Naive thymus-derived CD8-positive, alpha-beta T cell (primary cell): ENCODE data around the gene CUL5. TPM values are rescaled to one million over a fixed set of nuclear protein-coding genes. Genes with fewer than 3 reads are reported as not detected.
A peak's percentile ranks its signal among the peaks of the same experiment; 100 is the strongest.
"Not testable (repeated sequence)": the region's sequence is repeated elsewhere in the genome, so short reads cannot be mapped to it uniquely, and the experiment has no call there.

ENCODE experiments used
- ATAC-seq, 2 donors: fragments of 150-1000 bp; cut with Tn5 transposase in 1 of 2; sonication (Bioruptor Pico), chemical (Tn5 transposase) in 1 of 2; 1 replicate in 1 of 2; 2 replicates in 1 of 2; pipeline ENCODE4 v1.10.0; 2021; ENCODE audit warnings: mild to moderate bottlenecking in 2 of 2, moderate library complexity in 2 of 2
- POLR2A ChIA-PET: fragments of 350-600 bp; sonication (Branson Sonifier 250); formaldehyde crosslinking; loops from one replicate; lab custom pipeline; 2021; ENCODE audit warnings: antibody characterized with exemption; lab: Charles Lee
- DNase-seq, 10 donors: peaks; one replicate each; pipeline versions ENCODE4 v3.0.0 to v3.0.0-alpha.2; 2020 to 2022
- H3K27ac Mint-ChIP-seq, 10 donors: one replicate each; pipeline ENCODE4 v1.8.0; 2020 to 2022; ENCODE audit warnings: mild to moderate bottlenecking in 10 of 10, mixed read lengths in 10 of 10, moderate library complexity in 4 of 10, inconsistent platforms in 1 of 10
- H3K27me3 Mint-ChIP-seq, 5 donors: one replicate each; pipeline ENCODE4 v1.8.0; 2021 to 2022; ENCODE audit warnings: mixed read lengths in 5 of 5
- H3K36me3 Mint-ChIP-seq, 3 donors: one replicate each; pipeline ENCODE4 v1.8.0; 2020 to 2022; ENCODE audit warnings: mixed read lengths in 3 of 3, mild to moderate bottlenecking in 2 of 3, inconsistent platforms in 1 of 3
- H3K4me1 Mint-ChIP-seq, 4 donors: one replicate each; pipeline ENCODE4 v1.8.0; 2021 to 2022; ENCODE audit warnings: mixed read lengths in 4 of 4
- H3K4me3 Mint-ChIP-seq, 10 donors: one replicate each; pipeline ENCODE4 v1.8.0; 2020 to 2022; ENCODE audit warnings: mild to moderate bottlenecking in 10 of 10, mixed read lengths in 10 of 10, moderate library complexity in 6 of 10, inconsistent platforms in 1 of 10
- H3K9me3 Mint-ChIP-seq, 9 donors: one replicate each; pipeline ENCODE4 v1.8.0; 2020 to 2022; ENCODE audit warnings: mixed read lengths in 9 of 9, mild to moderate bottlenecking in 3 of 9, inconsistent platforms in 1 of 9, moderate library complexity in 1 of 9
- polyA plus RNA-seq, 3 donors: library from polyadenylated mRNA; unstranded; fragments of 300-500 nt; fragmentation: Illumina TruSeq; gene quantifications; one replicate each; pipeline ENCODE4 v1.2.3, GENCODE V29; 2021
- total RNA-seq, 8 experiments: library from RNA in 2 of 8; stranded (reverse) in 2 of 8; gene quantifications; one replicate each; pipeline ENCODE4 v1.2.3 and lab custom pipeline; 2021 to 2026

Gene CUL5
- total and polyA plus RNA-seq, 5 experiments from 2014 or later = 31.7 to 44.2 (median 38.2) TPM

GRCh38 chr11:108028822-108029441, 20.2 kb downstream of the CUL5 start:
- POLR2A ChIA-PET, H3K27me3 Mint-ChIP-seq, ATAC-seq, DNase-seq, H3K9me3 Mint-ChIP-seq: not testable (repeated sequence)
- Mint-ChIP-seq H3K27ac (peak overlapping the region in 2 of 10 donors; percentile 28 to 63), H3K36me3 (peaks cover 0 to 44% (median 21%) of the 10 kb centered on the region in 3 donors), H3K4me3 (peak overlapping the region in 1 of 10 donors; percentile 44), H3K4me1 (peaks cover 24 to 53% (median 49%) of the 10 kb centered on the region in 4 donors)

GRCh38 chr11:108031604-108032003, 22.9 kb downstream of the CUL5 start:
- DNase-seq, POLR2A ChIA-PET, H3K27me3 Mint-ChIP-seq, ATAC-seq, H3K4me3 Mint-ChIP-seq, H3K9me3 Mint-ChIP-seq: not testable (repeated sequence)
- Mint-ChIP-seq H3K27ac (peak overlapping the region in 1 of 10 donors; percentile 64), H3K4me1 (peaks cover 13 to 34% (median 26%) of the 10 kb centered on the region in 4 donors), H3K36me3 (peaks cover 0 to 63% (median 35%) of the 10 kb centered on the region in 3 donors)

- ATAC-seq = no peak
- DNase-seq = no peak
- Mint-ChIP-seq H3K9me3 (peaks cover 0 to 10% (median 0%) of the 10 kb centered on the region in 9 donors), H3K36me3 (peaks cover 0 to 71% (median 42%) of the 10 kb centered on the region in 3 donors), H3K4me3 (no peak overlapping the region), H3K27ac (peak overlapping the region in 1 of 10 donors; percentile 36), H3K4me1 (peaks cover 10 to 29% (median 21%) of the 10 kb centered on the region in 4 donors), H3K27me3 (no peaks in the 10 kb centered on the region)
- POLR2A ChIA-PET = interaction anchor here (1.1 kb wide), 1 partner anchor 223 kb away, joined by 3 read pairs; no protein-coding TSS in a partner anchor
Measured at GRCh38 chr11:108032800-108033199, 24.1 kb downstream of the CUL5 start.

- ATAC-seq = no peak
- H3K36me3 Mint-ChIP-seq = peaks cover 0 to 81% (median 45%) of the 10 kb centered on the region in 3 donors
- DNase-seq = no peak
- POLR2A ChIA-PET = interaction anchor here (1.1 kb wide), 1 partner anchor 222 kb away, joined by 3 read pairs; no protein-coding TSS in a partner anchor
- H3K27me3 Mint-ChIP-seq = no peaks in the 10 kb centered on the region
- peak overlapping the region in 1 of 10 donors; percentile 5 for H3K27ac Mint-ChIP-seq
- peaks cover 0 to 10% (median 0%) of the 10 kb centered on the region in 9 donors for H3K9me3 Mint-ChIP-seq
- no peak overlapping the region for H3K4me3 Mint-ChIP-seq
- peaks cover 2 to 20% (median 11%) of the 10 kb centered on the region in 4 donors for H3K4me1 Mint-ChIP-seq
Measured at GRCh38 chr11:108034034-108034433, 25.3 kb downstream of the CUL5 start.

- peaks cover 0 to 10% (median 0%) of the 10 kb centered on the region in 9 donors for H3K9me3 Mint-ChIP-seq
- H3K4me3 Mint-ChIP-seq = no peak overlapping the region
- peaks cover 4 to 22% (median 10%) of the 10 kb centered on the region in 4 donors for H3K4me1 Mint-ChIP-seq
- POLR2A ChIA-PET = no interaction called here
- H3K27ac Mint-ChIP-seq = peak overlapping the region in 3 of 10 donors; percentile 7 to 50 (median 24)
- ATAC-seq = no peak
- no peaks in the 10 kb centered on the region for H3K27me3 Mint-ChIP-seq
- H3K36me3 Mint-ChIP-seq = peaks cover 4 to 88% (median 43%) of the 10 kb centered on the region in 3 donors
- DNase-seq = no peak
Measured at GRCh38 chr11:108034952-108035351, 26.3 kb downstream of the CUL5 start.

GRCh38 chr11:108035690-108036089, 27.0 kb downstream of the CUL5 start:
- DNase-seq (no peak), ATAC-seq (no peak)
- Mint-ChIP-seq H3K9me3 (peaks cover 0 to 7% (median 0%) of the 10 kb centered on the region in 9 donors), H3K27me3 (no peaks in the 10 kb centered on the region), H3K36me3 (peaks cover 4 to 87% (median 35%) of the 10 kb centered on the region in 3 donors), H3K4me3 (no peak overlapping the region), H3K27ac (no peak overlapping the region), H3K4me1 (peaks cover 4 to 22% (median 10%) of the 10 kb centered on the region in 4 donors)
- POLR2A ChIA-PET = no interaction called here

- Mint-ChIP-seq H3K27me3 (no peaks in the 10 kb centered on the region), H3K9me3 (no peaks in the 10 kb centered on the region), H3K36me3 (peaks cover 4 to 89% (median 26%) of the 10 kb centered on the region in 3 donors), H3K4me1 (peaks cover 4 to 18% (median 7%) of the 10 kb centered on the region in 4 donors), H3K4me3 (no peak overlapping the region), H3K27ac (peak overlapping the region in 3 of 10 donors; percentile 41 to 50 (median 45))
- ATAC-seq (no peak), DNase-seq (no peak)
- POLR2A ChIA-PET = no interaction called here
Measured at GRCh38 chr11:108037211-108037610, 28.5 kb downstream of the CUL5 start.

GRCh38 chr11:108037636-108038035, 28.9 kb downstream of the CUL5 start:
- peaks cover 4 to 92% (median 26%) of the 10 kb centered on the region in 3 donors for H3K36me3 Mint-ChIP-seq
- DNase-seq = no peak
- ATAC-seq = no peak
- H3K9me3 Mint-ChIP-seq = no peaks in the 10 kb centered on the region
- no peak overlapping the region for H3K4me3 Mint-ChIP-seq
- H3K27ac Mint-ChIP-seq = peak overlapping the region in 1 of 10 donors; percentile 41
- peaks cover 3 to 16% (median 5%) of the 10 kb centered on the region in 4 donors for H3K4me1 Mint-ChIP-seq
- POLR2A ChIA-PET = no interaction called here
- H3K27me3 Mint-ChIP-seq = no peaks in the 10 kb centered on the region

- ATAC-seq (no peak), DNase-seq (no peak)
- Mint-ChIP-seq H3K9me3 (no peaks in the 10 kb centered on the region), H3K27ac (no peak overlapping the region), H3K27me3 (no peaks in the 10 kb centered on the region), H3K36me3 (peaks cover 3 to 73% (median 9%) of the 10 kb centered on the region in 3 donors), H3K4me3 (no peak overlapping the region), H3K4me1 (peaks cover 0 to 12% (median 4%) of the 10 kb centered on the region in 4 donors)
- POLR2A ChIA-PET = no interaction called here
Measured at GRCh38 chr11:108048269-108048668, 39.6 kb downstream of the CUL5 start.

GRCh38 chr11:108062336-108062735, 53.6 kb downstream of the CUL5 start:
- no peaks in the 10 kb centered on the region for H3K27me3 Mint-ChIP-seq
- no peak for ATAC-seq
- H3K9me3 Mint-ChIP-seq = peaks cover 0 to 9% (median 0%) of the 10 kb centered on the region in 9 donors
- peaks cover 17 to 78% (median 33%) of the 10 kb centered on the region in 3 donors for H3K36me3 Mint-ChIP-seq
- no peak overlapping the region for H3K27ac Mint-ChIP-seq
- POLR2A ChIA-PET = no interaction called here
- no peak for DNase-seq
- H3K4me1 Mint-ChIP-seq = peaks cover 0 to 4% (median under 1%) of the 10 kb centered on the region in 4 donors
- no peak overlapping the region for H3K4me3 Mint-ChIP-seq

- DNase-seq (no peak), ATAC-seq (no peak)
- POLR2A ChIA-PET = no interaction called here
- no peak overlapping the region for H3K4me3 Mint-ChIP-seq
- no peaks in the 10 kb centered on the region for H3K27me3 Mint-ChIP-seq
- H3K36me3 Mint-ChIP-seq = peaks cover 13 to 78% (median 31%) of the 10 kb centered on the region in 3 donors
- H3K4me1 Mint-ChIP-seq = peaks cover 0 to 6% (median under 1%) of the 10 kb centered on the region in 4 donors
- H3K9me3 Mint-ChIP-seq = peaks cover 0 to 9% (median 0%) of the 10 kb centered on the region in 9 donors
- H3K27ac Mint-ChIP-seq = no peak overlapping the region
Measured at GRCh38 chr11:108063410-108063809, 54.7 kb downstream of the CUL5 start.

- H3K27me3 Mint-ChIP-seq = no peaks in the 10 kb centered on the region
- peak in 3 of 10 donors; percentile 5 to 23 (median 9) for DNase-seq
- POLR2A ChIA-PET = no interaction called here
Measured at GRCh38 chr11:108069947-108070346, 61.2 kb downstream of the CUL5 start.

GRCh38 chr11:108084811-108085210, 76.1 kb downstream of the CUL5 start:
- Mint-ChIP-seq H3K9me3 (no peaks in the 10 kb centered on the region), H3K36me3 (peaks cover 10 to 74% (median 30%) of the 10 kb centered on the region in 3 donors), H3K4me1 (peaks cover 0 to 3% (median 1%) of the 10 kb centered on the region in 4 donors), H3K27me3 (no peaks in the 10 kb centered on the region), H3K4me3 (no peak overlapping the region), H3K27ac (peak overlapping the region in 1 of 10 donors; percentile 73)
- POLR2A ChIA-PET = no interaction called here
- DNase-seq (no peak), ATAC-seq (no peak)

More at GRCh38 chr11:108069947-108070346, 61.2 kb downstream of the CUL5 start:
- peak; percentile 78 to 79 for ATAC-seq
- Mint-ChIP-seq H3K4me1 (peaks cover 7 to 23% (median 18%) of the 10 kb centered on the region in 4 donors), H3K4me3 (peak overlapping the region in 7 of 10 donors; percentile 22 to 56 (median 36)), H3K27ac (peak overlapping the region in 9 of 10 donors; percentile 22 to 87 (median 42)), H3K36me3 (peaks cover 0 to 70% (median 11%) of the 10 kb centered on the region in 3 donors), H3K9me3 (no peaks in the 10 kb centered on the region)
